Measurements from ENCODE around the gene CTIF.
A peak's percentile ranks its signal among the peaks of the same experiment; 100 is the strongest.
"Not testable (repeated sequence)": the region's sequence is repeated elsewhere in the genome, so short reads cannot be mapped to it uniquely, and the experiment has no call there.

The CTIF gene

DNA sequence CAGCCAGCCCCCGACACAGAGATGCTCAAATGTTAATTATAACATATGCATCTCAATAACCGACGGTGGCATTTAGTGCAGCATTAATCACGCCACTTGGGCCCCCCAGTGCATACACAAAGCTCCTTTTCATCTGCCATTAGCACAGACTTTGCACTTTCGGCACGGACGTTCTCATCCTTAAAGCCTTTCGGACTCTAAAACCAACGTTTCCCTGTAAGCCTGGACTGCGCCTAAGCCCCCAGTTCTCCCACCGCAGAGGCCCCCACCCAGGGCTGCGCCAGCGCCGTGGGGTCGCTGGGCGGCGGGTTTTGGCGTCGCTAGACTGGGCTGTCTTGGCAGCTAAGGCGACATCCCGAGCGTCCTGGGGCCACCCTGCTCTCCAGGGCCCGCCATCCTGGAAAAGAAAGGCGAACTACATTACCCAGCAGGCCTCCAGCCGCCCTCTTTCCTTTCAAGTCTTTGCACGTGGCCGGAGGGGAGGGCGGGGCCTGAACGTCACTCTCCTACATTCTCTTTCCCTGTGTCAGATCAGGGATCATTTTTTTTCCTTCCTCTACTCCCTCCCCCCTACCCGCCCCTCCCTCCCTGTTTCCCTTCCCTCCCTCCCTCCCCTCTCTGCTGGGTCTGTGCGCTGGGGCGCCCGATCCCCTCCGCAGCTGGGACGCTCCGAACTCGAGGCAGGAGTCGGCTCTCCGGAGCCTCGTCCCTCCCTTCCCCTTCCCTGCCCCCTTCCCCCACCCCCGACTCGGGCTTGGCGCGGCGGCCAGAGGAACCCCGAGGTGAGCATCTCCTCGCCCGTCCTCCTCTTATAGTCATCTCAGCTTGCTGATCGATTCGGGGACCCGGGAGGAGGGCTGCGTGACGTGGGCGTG, at the start of gene CTIF:
TSS of gene CTIF (plus strand) at position 501 of the 875 bp plus-strand sequence. CDS start 80,535 bp downstream, outside the sequence.
- peak; percentile 94 to 98 for DNase-seq

DNA sequence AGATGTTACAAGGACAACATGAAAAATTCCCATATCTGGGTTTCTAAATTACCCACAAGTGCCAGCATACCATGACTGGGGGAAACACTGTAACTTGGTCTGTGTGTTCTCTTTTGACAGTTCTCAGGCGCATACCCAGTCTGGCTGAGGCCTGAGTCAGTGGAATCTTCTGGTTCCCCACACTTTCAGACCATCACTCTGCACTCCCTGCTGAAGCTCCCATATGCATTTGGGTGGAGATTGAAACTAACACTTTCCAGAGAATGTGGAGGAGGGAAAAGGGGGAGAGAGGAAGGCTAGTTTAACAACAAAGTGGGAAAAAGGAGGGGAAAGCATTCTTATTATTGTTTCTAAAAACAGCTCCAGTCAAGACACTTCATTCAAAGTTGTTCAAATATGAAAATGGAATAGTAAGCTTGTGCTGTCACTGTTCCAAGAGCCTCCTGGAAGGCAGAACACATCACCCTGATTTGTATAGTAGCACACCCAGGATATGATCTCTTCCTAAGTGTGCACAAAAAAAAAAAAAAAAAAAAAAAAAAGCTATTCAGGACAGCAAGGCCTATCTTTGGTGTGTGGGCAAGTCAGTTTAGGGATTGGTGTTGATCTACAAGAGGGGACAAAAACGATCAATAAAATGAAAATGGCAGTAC, 48.1 kb upstream of the CTIF start:
- no peak for DNase-seq

DNA sequence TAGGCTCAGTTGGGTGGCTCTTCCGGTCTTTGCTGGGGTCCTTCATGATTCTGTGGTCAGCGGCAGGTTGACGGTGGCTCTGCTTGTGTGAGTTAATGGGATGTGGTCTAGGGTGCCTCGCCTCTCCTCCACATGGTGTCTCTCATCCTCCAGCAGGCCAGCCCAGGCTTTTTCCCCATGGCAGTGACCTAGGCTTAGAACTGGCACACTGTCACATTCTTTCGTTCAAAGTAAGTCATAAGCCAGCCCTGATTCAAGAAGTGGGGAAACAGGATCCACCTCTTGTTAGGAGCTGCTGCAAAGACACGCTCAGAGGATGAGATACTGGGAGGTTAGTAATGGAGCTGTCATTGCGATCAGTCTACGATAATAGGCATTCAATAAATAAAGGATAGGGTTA, 46.0 kb upstream of the CTIF start:
- DNase-seq: no peak

DNA sequence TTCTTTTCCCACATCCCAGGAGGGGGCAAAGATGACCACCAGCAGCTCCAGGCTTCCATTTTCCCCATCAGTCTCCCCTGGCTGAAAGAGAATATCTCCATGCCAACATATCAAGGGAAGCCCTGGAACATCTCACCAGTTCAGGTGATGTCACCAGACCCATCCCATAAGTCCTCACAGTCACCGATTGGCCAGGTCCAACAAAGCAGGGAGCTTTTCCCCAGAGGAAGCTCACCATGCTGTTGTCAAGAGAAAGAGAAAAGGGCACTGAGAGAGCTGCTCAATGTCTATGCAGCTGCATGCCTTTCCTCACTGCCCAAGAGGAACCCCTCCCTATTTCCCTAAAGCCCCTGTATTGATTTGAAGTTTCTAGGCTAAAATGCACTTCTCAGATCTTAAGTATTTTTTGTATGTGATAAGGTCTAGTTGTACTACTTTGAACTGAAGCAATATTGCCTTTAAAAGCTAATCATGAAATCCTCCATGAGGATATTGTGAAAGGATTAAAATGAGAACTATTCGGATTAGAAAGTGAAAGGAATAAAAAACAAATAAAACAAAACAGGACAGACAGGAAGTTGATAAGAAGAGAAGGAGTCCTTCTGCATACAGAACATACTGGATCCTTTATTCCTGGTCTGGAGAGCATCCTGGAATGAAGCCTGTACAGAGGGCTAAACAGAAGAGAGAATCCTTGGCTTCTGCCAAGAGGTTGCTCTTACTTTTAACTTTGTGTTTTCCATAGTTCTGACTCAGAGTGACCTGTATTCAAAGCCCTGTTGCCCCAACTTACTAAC, 45.2 kb upstream of the CTIF start:
- no peak for DNase-seq

DNA sequence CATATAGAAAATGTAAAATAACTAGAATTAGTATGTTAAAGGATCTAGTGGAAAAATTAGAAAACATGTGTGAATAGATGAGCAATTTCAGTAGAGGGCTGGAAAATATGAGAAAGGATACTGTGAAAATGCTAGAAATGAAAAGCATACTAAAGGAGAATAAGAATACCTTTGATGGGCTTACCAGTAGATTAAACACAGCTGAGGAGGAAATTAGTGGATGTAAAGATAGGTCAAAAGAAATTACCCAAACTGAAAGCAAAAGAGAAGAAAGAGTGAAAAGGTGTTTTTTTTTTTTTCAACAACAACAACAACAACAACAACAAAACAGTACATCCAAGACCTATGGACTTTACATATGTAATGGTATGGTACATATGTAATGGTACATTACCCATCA, 41.0 kb upstream of the CTIF start:
- no peak for DNase-seq

DNA sequence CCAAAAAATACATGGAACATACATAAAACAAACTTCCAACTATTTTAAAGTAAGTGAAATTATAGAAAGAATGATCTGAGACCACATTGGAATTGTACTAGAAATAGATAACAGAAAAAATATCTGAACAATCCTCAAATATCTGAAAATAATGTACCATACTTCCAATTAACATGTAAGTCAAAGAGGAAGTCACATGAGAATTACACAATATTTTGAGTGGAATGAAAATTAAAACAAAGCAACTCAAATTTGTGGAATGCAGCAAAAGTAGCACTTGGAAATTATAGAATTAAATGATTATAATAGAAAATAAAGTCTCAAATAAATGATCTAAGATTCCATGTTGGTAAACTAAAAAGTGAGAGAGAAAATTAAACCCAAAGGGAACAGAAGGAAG, 38.3 kb upstream of the CTIF start:
- DNase-seq: no peak

DNA sequence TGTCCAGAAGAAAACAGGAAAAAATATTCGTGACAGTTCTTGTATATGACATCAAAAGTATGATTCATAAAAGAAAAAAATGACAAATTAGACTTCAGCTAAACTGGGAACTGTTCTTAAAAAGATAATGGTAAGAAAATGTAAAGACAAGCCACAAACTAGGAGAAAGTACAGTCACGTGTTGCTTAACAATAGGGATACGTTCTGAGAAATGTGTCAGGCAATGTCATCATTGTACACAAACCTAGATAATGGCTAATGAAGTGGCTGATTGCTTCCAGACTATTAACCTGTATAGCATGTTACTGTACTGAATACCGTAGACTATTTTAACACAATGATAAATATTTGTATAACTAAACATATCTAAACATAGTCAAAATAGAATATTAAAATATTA, 35.9 kb upstream of the CTIF start:
- DNase-seq: no peak

DNA sequence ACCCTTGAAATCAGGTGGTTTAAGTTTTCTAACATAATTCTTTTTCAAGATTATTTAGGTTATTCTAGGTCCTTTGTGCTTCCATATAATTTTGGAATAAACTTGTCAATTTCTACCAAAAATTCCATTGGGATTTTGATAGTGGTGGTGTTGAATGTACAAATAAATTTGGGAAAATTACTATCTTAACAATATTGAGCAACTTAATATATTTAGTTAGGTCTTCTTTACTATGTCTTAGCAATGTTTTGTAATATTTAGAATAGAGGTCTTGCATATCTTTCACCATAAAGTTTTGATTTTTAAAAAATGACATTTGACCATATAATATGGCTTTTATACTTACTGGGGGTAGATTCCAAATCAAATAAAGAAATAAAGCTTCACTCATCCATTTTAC, 34.0 kb upstream of the CTIF start:
- no peak for DNase-seq

DNA sequence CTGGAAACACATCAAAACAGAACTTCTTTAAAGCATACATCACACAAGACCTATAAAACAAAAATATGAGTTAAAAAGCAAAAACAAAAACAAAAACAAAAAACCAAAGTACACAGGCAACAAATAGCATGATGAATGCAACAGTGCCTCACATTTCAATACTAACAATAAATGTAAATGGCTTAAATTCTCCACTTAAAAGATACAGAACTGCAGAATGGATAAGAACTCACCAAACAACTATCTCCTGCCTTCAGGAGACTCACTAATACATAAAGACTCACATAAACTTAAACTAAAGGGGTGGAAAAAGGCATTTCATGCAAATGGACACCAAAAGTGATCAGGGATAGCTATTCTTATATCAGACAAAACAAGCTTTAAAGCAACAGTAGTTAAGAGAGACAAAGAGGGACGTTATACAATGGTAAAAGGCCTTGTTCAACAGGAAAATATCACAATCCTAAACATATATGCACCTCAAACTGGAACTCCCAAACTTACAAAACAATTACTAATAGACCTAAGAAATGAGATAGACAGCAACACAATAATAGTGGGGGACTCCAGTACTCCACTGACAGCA, 31.8 kb upstream of the CTIF start:
- DNase-seq: not testable (repeated sequence)

DNA sequence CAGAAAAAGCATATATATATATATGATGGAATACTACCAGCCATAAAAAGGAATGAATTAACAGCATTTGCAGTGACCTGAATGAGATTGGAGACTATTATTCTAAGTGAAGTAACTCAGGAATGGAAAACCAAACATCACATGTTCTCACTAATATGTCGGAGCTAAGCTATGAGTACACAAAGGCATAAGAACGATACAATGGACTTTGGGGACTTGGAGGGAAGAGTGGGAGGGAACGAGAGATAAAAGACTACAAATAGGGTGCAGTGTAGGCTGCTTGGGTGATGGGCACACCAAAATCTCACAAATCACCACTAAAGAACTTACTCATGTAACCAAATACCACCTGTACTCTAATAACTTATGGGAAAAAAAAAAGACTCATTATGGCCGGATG, 26.3 kb upstream of the CTIF start:
- not testable (repeated sequence) for DNase-seq

DNA sequence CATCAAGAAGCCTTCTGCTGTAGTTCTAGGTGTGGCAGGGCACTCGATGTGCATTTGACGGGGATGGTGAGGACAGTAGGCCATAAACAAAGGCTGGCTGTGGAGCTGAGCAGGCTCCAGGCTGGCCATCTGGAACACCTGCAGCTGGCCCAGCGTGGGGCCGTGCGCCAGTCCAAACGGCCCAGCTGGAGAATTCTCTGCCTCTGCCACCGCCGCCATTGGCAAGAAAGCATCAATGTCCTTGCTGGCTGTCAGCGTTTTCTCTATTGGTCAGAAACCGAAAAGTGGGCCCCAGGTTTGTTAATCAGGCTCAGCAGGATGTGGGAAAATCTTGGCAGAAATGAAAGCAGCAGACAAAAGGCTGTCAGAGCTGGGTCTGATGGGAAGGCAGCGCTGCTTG, 24.0 kb upstream of the CTIF start:
- DNase-seq: no peak

DNA sequence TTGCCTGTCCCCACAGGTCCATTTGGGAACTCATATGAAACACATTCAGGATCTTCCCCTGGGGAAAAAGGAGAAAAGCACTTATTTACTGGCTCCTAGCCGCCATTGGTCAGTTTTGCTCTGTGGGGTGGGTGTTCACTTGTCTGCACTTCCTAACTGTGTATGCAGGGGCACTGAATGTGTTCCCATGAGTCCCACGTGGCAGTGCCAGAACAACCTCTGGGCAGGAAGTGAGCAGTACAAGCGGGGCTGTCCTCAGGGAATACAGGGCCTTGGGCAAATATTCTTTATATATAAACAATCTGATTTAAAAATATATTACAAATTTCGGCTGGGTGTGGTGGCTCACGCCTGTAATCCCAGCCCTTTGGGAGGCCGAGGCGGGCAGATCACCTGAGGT, 21.8 kb upstream of the CTIF start:
- DNase-seq: no peak

DNA sequence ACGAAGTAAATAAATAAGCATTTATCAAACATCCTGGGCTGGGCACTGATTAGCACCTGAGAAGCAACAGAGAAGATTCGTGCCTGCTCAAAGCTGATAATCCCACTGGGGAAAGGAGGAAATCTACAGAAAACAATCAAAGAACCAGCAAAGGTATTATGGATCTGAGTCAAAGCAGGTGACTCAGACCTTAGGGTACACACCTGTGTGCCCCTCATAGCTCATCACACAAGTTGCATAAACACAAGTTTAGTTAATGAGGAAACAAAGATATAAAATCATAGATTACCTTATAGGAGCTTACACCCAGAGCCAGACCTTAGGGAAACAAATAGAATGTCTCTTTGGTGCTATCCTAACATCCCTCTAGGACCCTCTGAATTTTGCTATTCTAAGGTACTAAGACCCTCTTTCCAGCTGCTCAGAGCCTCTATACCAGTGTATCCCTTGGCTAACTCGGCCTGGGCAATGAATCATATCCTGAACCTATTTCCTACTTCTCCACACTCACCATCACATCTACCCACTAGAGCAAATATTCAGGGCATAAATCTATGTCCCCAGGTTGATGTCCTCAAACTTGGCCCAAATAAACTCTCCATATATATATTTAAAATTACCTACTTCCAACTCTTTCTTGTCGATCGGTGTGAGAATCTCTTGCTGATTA, 19.3 kb upstream of the CTIF start:
- no peak for DNase-seq

DNA sequence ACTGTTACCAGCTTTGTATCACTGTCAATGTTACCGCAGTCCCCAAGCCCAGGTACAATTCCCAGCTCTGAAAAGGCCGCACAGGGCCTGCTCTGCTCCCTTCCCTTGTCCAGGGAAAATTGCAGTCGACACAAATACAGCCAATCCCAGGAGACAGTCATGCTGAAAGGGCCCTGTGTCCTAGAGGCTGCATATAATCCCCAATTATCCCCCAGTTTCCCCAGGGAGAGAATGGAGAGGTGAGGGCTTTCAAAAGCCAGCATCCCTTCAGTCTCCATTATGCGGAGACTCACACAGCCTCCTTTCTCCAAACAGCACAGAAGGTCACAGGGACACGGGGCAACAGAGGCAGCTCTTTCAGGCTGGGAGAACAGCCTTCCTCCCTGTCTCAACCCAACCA, 17.1 kb upstream of the CTIF start:
- DNase-seq: no peak

DNA sequence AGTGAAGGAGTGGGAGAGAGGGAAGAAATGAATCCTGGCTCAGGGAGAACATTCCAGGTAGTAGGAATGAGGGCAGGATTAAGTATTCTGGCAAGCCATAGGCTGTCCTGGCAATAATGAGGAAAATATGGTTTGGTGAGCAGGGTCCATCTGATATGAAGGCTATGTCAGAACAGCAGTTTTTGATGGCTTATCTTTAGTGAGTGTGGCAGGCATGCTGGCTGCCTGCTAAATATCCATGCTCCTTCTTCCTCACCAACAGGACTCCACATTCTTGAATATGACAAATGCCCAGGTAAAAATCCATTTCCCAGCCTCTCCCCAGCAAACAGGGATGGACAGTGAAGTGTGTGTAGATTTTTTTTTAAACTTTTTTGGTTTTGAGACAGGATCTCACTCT, 13.2 kb upstream of the CTIF start:
- no peak for DNase-seq

DNA sequence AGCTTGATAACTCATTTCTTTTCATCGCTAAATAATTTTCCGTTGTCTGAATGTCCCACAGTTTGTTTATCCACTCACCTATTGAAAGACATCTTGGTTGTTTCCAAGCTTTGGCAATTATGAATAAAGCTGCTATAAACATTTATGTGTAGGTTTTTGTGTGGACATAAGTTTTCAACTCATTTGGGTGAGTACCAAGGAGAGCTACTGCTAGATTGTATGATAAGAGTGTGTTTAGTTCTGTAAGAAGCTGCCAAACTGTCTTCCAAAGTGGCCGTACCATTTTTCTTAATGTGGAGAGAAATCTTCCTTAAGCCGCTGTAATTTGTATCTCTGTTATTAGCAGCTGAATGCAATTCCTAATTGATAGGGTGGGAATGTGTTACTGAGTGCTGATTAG, 11.4 kb upstream of the CTIF start:
- no peak for DNase-seq

DNA sequence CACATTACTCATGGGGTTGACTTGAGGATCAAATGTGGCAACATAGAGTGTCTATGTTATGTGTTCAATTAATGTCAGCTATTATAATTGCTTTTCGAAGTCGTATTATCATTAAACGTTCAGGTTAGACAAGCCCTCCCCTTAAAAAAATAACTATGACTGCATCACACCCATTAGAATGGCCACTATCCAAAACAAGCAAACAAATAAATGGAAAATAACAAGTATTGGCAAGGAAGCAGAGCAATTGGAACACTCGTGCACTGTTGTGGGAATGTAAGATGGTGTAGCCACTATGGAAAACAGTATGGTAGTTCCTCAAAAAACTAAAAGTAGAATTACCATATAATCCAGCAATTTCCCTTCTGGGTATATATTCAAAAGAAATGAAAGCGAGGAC, 10.0 kb upstream of the CTIF start:
- no peak for DNase-seq

DNA sequence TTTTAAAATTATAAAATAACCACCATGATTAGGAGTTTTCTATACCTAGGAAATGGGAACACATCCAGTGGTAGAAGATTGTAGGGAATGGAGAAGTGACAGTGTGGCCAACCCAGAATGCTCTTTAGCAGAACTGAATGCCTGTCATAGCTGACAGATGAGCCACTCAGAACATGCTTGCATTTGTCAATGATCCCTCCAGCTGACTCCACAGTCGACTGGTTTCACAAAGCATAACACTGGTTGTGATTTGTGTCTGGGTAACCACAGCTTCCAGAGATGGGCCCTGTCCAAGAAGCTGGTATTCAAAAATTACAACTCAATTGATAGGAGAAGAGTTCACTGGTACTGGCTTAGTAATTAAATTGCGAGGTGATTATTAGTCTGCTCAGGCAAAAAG, 9.0 kb upstream of the CTIF start:
- peak in 1 of 2 experiments; percentile 18 for DNase-seq

DNA sequence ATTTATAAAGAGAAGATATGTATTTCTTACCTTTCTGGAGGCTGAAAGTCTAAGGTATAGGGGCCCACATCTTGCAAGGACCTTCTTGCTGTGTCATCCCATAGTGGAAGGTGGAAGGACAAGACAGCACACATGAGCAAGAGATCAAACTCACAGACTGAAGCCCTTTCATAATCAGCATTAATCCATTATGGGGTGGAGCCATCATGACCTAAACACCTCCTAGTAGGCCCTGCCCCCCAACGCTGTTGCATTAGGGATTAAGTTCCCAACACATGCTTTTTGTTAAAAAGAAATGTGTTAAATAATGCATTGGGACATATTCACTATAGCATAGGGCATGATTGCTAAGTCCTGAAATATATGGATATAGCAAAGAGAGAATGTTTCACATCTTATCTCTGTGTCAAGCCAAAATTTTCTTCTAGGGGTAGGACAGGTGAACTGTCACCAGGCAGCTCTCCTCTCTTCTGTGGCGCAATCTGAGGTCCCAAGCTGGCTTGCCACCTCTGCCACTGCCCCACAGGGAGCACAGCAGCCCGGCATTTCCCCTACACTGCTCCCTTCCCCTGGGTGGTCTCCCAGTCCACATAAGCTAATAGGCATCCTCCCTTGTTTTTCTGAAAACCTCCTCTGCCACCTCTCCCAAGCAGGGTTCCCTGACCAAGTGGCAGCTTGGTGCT, 8.3 kb upstream of the CTIF start:
- DNase-seq: no peak

DNA sequence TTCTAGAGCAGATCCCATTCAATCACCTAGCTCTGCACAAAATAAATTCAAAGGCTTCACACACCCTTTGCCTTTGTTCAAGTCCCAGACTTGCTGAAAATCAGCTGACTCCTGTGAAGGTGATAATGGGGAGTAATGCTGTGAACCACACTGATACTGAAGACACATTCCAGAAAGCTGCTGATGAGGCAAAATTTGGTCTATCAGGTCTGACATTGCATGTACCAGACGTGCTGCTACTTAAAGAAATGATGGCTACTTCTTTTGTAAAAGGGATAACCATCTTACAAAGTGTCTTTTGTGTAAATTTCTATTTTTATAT, 7.8 kb upstream of the CTIF start:
- no peak for DNase-seq

DNA sequence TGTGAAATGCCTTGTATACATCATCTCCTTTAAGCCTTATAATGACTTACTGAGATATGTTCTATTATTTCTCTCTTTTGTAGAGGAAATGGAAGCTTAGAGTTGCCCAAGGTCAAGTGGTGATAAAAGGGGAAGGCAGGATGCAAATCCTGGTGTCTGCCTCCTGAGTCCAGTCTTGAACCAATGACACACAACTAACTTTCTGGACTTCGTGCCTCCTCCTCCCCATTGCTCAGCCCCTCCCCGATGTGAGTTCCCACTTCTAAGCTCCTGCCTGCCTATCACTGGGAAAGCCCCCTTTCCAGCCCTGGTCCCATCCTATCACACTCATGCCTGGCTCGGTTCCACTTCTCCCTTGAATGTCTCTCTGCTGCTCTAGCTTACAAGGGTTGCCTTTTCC, 6.9 kb upstream of the CTIF start:
- DNase-seq: no peak

DNA sequence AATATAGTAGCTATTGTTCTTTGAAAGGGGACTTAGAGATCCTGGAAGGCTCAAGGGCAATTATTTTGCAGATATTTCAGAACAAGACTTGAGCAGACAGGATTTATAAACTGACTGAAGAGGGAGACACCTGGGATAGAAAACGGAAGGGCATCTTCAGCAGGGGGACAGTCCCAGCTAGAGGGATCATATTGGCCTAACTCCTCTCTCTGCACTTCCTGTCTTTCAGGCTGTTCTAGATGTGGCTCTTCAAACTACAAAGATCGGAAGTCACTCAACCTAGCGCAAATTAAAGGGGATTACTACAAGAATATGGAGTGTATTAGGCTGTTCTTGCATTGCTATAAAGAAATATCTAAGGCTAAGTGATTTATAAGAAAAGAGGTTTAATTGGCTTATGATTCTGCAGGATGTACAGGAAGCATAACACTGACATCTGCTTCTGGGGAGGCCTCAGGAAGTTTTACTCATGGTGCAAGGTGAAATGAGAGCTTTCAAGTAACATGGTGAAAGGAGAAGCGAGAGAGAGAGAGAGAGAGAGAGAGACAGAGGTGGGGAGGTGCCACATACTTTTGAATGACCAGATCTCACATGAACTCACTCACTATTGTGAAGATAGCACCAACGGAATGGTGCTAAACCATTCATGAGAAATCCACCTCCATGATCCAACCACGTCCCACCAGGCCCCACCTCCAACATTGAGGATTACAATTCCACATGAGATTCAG, 5.3 kb upstream of the CTIF start:
- DNase-seq: no peak

Measured in Kasumi-1 (cell line).